ENCODE data around the gene AQP12B. TPM values are rescaled to one million over a fixed set of nuclear protein-coding genes. Genes with fewer than 3 reads are reported as not detected.

The AQP12B gene
- total and polyA plus RNA-seq, 4 experiments from 2014 or later = not detected

- Histone ChIP-seq H3K9me3 (ENCODE audit: control insufficient read depth in 1 of 2, low read length in 2 of 2) (no peaks in the 10 kb centered on the region), H3K36me3 (ENCODE audit: insufficient read depth, low read length) (no peaks in the 10 kb centered on the region), H3K4me3 (ENCODE audit: low read length in 2 of 2) (no peak overlapping the region), H3K27me3 (ENCODE audit: insufficient read depth, low read length) (no peaks in the 10 kb centered on the region), H3K27ac (ENCODE audit: low read depth, low read length) (no peak overlapping the region), H3K4me1 (ENCODE audit: insufficient read depth, low read length) (peaks cover 11% of the 10 kb centered on the region)
- peak overlapping the region in 2 of 7 donors; percentile 36 to 46 for H3K27ac Mint-ChIP-seq
- intact Hi-C loops (cut with micrococcal nuclease) = no loop called here
- no peak overlapping the region for H3K4me3 Mint-ChIP-seq
- CTCF ChIA-PET (ENCODE audit: partially characterized antibody) = no interaction called here
- POLR2A ChIA-PET (ENCODE audit: partially characterized antibody) = no interaction called here
- DNase-seq = no peak
- peaks cover 5 to 10% (median 9%) of the 10 kb centered on the region in 4 donors for H3K4me1 Mint-ChIP-seq
- peaks cover 0 to 3% (median 0%) of the 10 kb centered on the region in 8 donors for H3K9me3 Mint-ChIP-seq
- H3K27me3 Mint-ChIP-seq = peaks cover 11 to 26% of the 10 kb centered on the region in 2 donors
- H3K36me3 Mint-ChIP-seq = no peaks in the 10 kb centered on the region
Measured at GRCh38 chr2:240648155-240648649, 34.5 kb downstream of the AQP12B start.

GRCh38 chr2:240647503-240648154 is 35.1 kb downstream of the AQP12B start:
- Histone ChIP-seq H3K4me1 (ENCODE audit: insufficient read depth, low read length) (peaks cover 11% of the 10 kb centered on the region), H3K9me3 (ENCODE audit: control insufficient read depth in 1 of 2, low read length in 2 of 2) (no peaks in the 10 kb centered on the region), H3K27ac (ENCODE audit: low read depth, low read length) (no peak overlapping the region), H3K4me3 (ENCODE audit: low read length in 2 of 2) (no peak overlapping the region), H3K36me3 (ENCODE audit: insufficient read depth, low read length) (no peaks in the 10 kb centered on the region), H3K27me3 (ENCODE audit: insufficient read depth, low read length) (no peaks in the 10 kb centered on the region)
- peak overlapping the region in 3 of 7 donors; percentile 52 to 77 (median 65) for H3K27ac Mint-ChIP-seq
- H3K36me3 Mint-ChIP-seq = no peaks in the 10 kb centered on the region
- peaks cover 5 to 10% (median 9%) of the 10 kb centered on the region in 4 donors for H3K4me1 Mint-ChIP-seq
- intact Hi-C loops (cut with micrococcal nuclease) = no loop called here
- CTCF ChIA-PET (ENCODE audit: partially characterized antibody) = interaction anchor here (1.0 kb wide), 1 partner anchor 68 kb away, joined by 3 read pairs; no protein-coding TSS in a partner anchor
- H3K27me3 Mint-ChIP-seq = peaks cover 11 to 26% of the 10 kb centered on the region in 2 donors
- H3K4me3 Mint-ChIP-seq = no peak overlapping the region
- POLR2A ChIA-PET (ENCODE audit: partially characterized antibody) = interaction anchor here (1.0 kb wide), 1 partner anchor 41 kb away, joined by 3 read pairs; no protein-coding TSS in a partner anchor
- H3K9me3 Mint-ChIP-seq = peaks cover 0 to 3% (median 0%) of the 10 kb centered on the region in 8 donors
- no peak for DNase-seq

DNA sequence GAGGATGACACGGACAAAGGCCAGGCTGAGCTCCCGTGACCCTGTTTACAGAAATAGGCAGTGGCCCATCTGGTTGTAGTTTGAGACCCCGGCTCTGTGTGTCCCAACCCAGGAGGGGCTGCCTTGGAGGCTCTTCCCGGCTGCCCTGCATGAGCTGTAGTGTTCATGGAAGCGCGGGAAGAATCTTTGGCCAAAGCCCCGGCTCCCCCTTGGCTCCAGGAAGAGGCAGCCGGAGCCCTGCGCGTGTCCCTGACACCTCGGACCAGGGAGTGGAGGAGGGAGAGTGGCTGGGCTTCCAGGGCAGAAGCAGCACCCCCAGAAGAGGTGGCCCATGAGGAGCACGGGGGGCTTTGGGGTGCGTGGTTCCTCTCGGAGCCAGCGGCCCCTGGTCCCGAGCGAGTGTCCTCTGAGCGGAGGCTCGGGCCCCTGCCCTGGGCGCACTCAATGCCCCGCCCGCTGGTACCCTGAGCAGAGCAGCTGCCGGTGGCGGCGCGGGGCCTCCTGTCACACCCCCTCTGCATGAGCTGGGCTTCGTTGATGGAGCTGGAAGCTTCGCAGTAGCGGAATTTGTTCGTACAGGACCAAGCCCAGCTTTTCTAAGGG is 35.7 kb downstream of the AQP12B start:
- H3K4me1 ChIP-seq (ENCODE audit: insufficient read depth, low read length) = peaks cover 11% of the 10 kb centered on the region
- POLR2A ChIA-PET (ENCODE audit: partially characterized antibody) = interaction anchor here (1.0 kb wide), 2 partner anchors 41 to 61 kb away, joined by 3 read pairs; no protein-coding TSS in a partner anchor
- Mint-ChIP-seq H3K27me3 (peaks cover 11 to 26% of the 10 kb centered on the region in 2 donors), H3K36me3 (no peaks in the 10 kb centered on the region), H3K9me3 (peaks cover 0 to 3% (median 0%) of the 10 kb centered on the region in 8 donors), H3K4me3 (no peak overlapping the region), H3K27ac (no peak overlapping the region), H3K4me1 (peaks cover 5 to 10% (median 9%) of the 10 kb centered on the region in 4 donors)
- no peaks in the 10 kb centered on the region for H3K27me3 ChIP-seq (ENCODE audit: insufficient read depth, low read length)
- H3K27ac ChIP-seq (ENCODE audit: low read depth, low read length) = no peak overlapping the region
- CTCF ChIA-PET (ENCODE audit: partially characterized antibody) = interaction anchor here (1.0 kb wide), 1 partner anchor 67 kb away, joined by 3 read pairs; no protein-coding TSS in a partner anchor
- intact Hi-C loops (cut with micrococcal nuclease) = no loop called here
- no peaks in the 10 kb centered on the region for H3K9me3 ChIP-seq (ENCODE audit: control insufficient read depth in 1 of 2, low read length in 2 of 2)
- no peak for DNase-seq
- H3K36me3 ChIP-seq (ENCODE audit: insufficient read depth, low read length) = no peaks in the 10 kb centered on the region
- H3K4me3 ChIP-seq (ENCODE audit: low read length in 2 of 2) = no peak overlapping the region

GRCh38 chr2:240646176-240646899 is 36.3 kb downstream of the AQP12B start:
- H3K27ac Mint-ChIP-seq = peak overlapping the region; percentile 64 to 95 (median 86)
- H3K9me3 ChIP-seq (ENCODE audit: control insufficient read depth in 1 of 2, low read length in 2 of 2) = no peaks in the 10 kb centered on the region
- H3K27me3 ChIP-seq (ENCODE audit: insufficient read depth, low read length) = no peaks in the 10 kb centered on the region
- peak overlapping the region in 6 of 8 donors; percentile 29 to 81 (median 51) for H3K4me3 Mint-ChIP-seq
- ChIA-PET POLR2A (ENCODE audit: partially characterized antibody) (interaction anchor here (1.0 kb wide), 2 partner anchors 40 to 60 kb away, joined by 3 read pairs; no protein-coding TSS in a partner anchor), CTCF (ENCODE audit: partially characterized antibody) (interaction anchor here (1.0 kb wide), 1 partner anchor 66 kb away, joined by 3 read pairs; no protein-coding TSS in a partner anchor)
- DNase-seq = peak; percentile 52 to 74 (median 64)
- no peaks in the 10 kb centered on the region for H3K9me3 Mint-ChIP-seq
- no peaks in the 10 kb centered on the region for H3K36me3 Mint-ChIP-seq
- H3K27me3 Mint-ChIP-seq = peaks cover 11 to 22% of the 10 kb centered on the region in 2 donors
- peaks cover 11% of the 10 kb centered on the region for H3K4me1 ChIP-seq (ENCODE audit: insufficient read depth, low read length)
- H3K27ac ChIP-seq (ENCODE audit: low read depth, low read length) = no peak overlapping the region
- H3K4me3 ChIP-seq (ENCODE audit: low read length in 2 of 2) = peak overlapping the region in 1 of 2 donors; percentile 15
- intact Hi-C loops (cut with micrococcal nuclease) = no loop called here
- H3K4me1 Mint-ChIP-seq = peaks cover 5 to 10% (median 9%) of the 10 kb centered on the region in 4 donors
- H3K36me3 ChIP-seq (ENCODE audit: insufficient read depth, low read length) = no peaks in the 10 kb centered on the region

DNA sequence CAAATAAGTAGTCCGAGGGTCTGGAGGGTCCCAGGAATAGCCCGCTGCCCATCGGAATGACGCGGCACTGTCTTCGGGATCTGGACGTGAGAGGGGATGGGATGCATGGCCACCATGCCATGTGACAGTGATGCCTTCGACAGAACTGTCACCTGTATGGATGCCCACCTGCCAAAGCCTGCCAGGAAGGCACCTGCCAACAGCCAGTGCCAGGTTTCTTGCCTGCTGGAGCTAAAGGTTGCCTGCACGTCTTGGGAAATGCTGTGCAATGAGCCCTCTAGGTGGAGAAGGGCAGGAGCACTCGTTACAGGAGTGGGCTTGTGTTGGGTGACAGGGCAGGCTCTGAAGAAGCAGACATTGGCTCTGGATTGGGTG is 36.9 kb downstream of the AQP12B start:
- CTCF ChIA-PET (ENCODE audit: partially characterized antibody) = no interaction called here
- H3K27ac Mint-ChIP-seq = peak overlapping the region; percentile 64 to 95 (median 86)
- H3K36me3 Mint-ChIP-seq = no peaks in the 10 kb centered on the region

DNA sequence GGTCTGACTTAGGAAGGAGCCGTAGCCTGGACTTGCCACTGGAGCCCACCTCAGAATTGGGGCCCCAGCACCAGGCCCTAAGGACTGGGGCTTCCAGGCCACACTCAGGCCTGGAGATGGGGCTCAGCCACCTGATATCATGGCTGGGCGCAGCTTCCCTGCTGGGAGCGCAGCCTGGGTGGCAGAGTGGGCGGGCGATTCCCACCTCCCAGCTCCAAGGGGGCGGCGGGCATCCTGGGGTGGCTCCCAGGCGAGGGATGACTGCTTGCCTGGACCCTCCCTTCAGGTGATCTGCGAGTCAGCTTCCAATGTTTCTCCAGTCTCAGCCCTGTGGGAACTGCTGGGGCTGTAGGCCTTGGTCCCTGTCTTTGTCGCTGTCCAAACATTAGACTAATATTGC is 37.3 kb downstream of the AQP12B start:
- peak overlapping the region in 1 of 2 donors; percentile 15 for H3K4me3 ChIP-seq (ENCODE audit: low read length in 2 of 2)
- intact Hi-C loops (cut with micrococcal nuclease) = no loop called here
- DNase-seq = no peak
- Mint-ChIP-seq H3K4me1 (peaks cover 5 to 10% (median 9%) of the 10 kb centered on the region in 4 donors), H3K4me3 (no peak overlapping the region), H3K36me3 (no peaks in the 10 kb centered on the region), H3K27ac (peak overlapping the region in 4 of 7 donors; percentile 13 to 95 (median 66)), H3K9me3 (no peaks in the 10 kb centered on the region), H3K27me3 (peaks cover 5 to 18% of the 10 kb centered on the region in 2 donors)
- no peaks in the 10 kb centered on the region for H3K9me3 ChIP-seq (ENCODE audit: control insufficient read depth in 1 of 2, low read length in 2 of 2)
- peaks cover 11% of the 10 kb centered on the region for H3K4me1 ChIP-seq (ENCODE audit: insufficient read depth, low read length)
- H3K27me3 ChIP-seq (ENCODE audit: insufficient read depth, low read length) = no peaks in the 10 kb centered on the region
- no peak overlapping the region for H3K27ac ChIP-seq (ENCODE audit: low read depth, low read length)
- H3K36me3 ChIP-seq (ENCODE audit: insufficient read depth, low read length) = no peaks in the 10 kb centered on the region
- CTCF ChIA-PET (ENCODE audit: partially characterized antibody) = no interaction called here
- POLR2A ChIA-PET (ENCODE audit: partially characterized antibody) = no interaction called here

More for the DNA sequence above, 36.9 kb downstream of the AQP12B start:
- POLR2A ChIA-PET (ENCODE audit: partially characterized antibody) = interaction anchor here (1.0 kb wide), 1 partner anchor 60 kb away, joined by 3 read pairs; no protein-coding TSS in a partner anchor
- Mint-ChIP-seq H3K27me3 (peaks cover 7 to 19% of the 10 kb centered on the region in 2 donors), H3K9me3 (no peaks in the 10 kb centered on the region), H3K4me1 (peaks cover 5 to 10% (median 9%) of the 10 kb centered on the region in 4 donors), H3K4me3 (peak overlapping the region in 5 of 8 donors; percentile 29 to 81 (median 55))
- Histone ChIP-seq H3K27me3 (ENCODE audit: insufficient read depth, low read length) (no peaks in the 10 kb centered on the region), H3K4me3 (ENCODE audit: low read length in 2 of 2) (peak overlapping the region in 1 of 2 donors; percentile 15), H3K36me3 (ENCODE audit: insufficient read depth, low read length) (no peaks in the 10 kb centered on the region), H3K9me3 (ENCODE audit: control insufficient read depth in 1 of 2, low read length in 2 of 2) (no peaks in the 10 kb centered on the region), H3K27ac (ENCODE audit: low read depth, low read length) (no peak overlapping the region), H3K4me1 (ENCODE audit: insufficient read depth, low read length) (peaks cover 11% of the 10 kb centered on the region)
- intact Hi-C loops (cut with micrococcal nuclease) = no loop called here
- no peak for DNase-seq

All from CD4-positive, alpha-beta memory T cell (primary cell).